Activated naive CD8-positive, alpha-beta T cell treated with anti-CD3 and anti-CD28 coated beads for 36 hours (primary cell): ENCODE measurements around the gene CD248. TPM values are rescaled to one million over a fixed set of nuclear protein-coding genes. Genes with fewer than 3 reads are reported as not detected.
A peak's percentile ranks its signal among the peaks of the same experiment; 100 is the strongest.

Experiments used
- DNase-seq: peaks from one replicate; pipeline ENCODE4 v3.0.0; 2021
- H3K27ac Mint-ChIP-seq: one replicate; pipeline ENCODE4 v1.8.0; 2022; ENCODE audit warnings: mild to moderate bottlenecking, moderate library complexity, mixed read lengths
- H3K27me3 Mint-ChIP-seq: one replicate; pipeline ENCODE4 v1.8.0; 2022; ENCODE audit warnings: mild to moderate bottlenecking, mixed read lengths
- H3K36me3 Mint-ChIP-seq: one replicate; pipeline ENCODE4 v1.8.0; 2021; ENCODE audit warnings: mild to moderate bottlenecking, mixed read lengths
- H3K4me1 Mint-ChIP-seq: one replicate; pipeline ENCODE4 v1.8.0; 2021; ENCODE audit warnings: mixed read lengths
- H3K4me3 Mint-ChIP-seq: one replicate; pipeline ENCODE4 v1.8.0; 2022; ENCODE audit warnings: mild to moderate bottlenecking, moderate library complexity, mixed read lengths
- H3K9me3 Mint-ChIP-seq: one replicate; pipeline ENCODE4 v1.8.0; 2022; ENCODE audit warnings: mixed read lengths
- total RNA-seq, 2 experiments: library from RNA; stranded (reverse); gene quantifications; one replicate each; pipeline ENCODE4 v1.2.3, GENCODE V29; 2021

CD248 gene
- total RNA-seq, 2 experiments from 2014 or later, result 11.0 to 11.9 TPM

GRCh38 chr11:66293777-66294625 is 22.8 kb downstream of the CD248 start:
- Mint-ChIP-seq H3K4me3 (no peak overlapping the region), H3K36me3 (no peaks in the 10 kb centered on the region), H3K27me3 (peaks cover 25% of the 10 kb centered on the region), H3K9me3 (no peaks in the 10 kb centered on the region), H3K27ac (no peak overlapping the region), H3K4me1 (peaks cover 15% of the 10 kb centered on the region)
- no peak for DNase-seq

GRCh38 chr11:66293352-66293751 is 23.5 kb downstream of the CD248 start:
- no peak for DNase-seq
- no peaks in the 10 kb centered on the region for H3K9me3 Mint-ChIP-seq
- H3K36me3 Mint-ChIP-seq, result no peaks in the 10 kb centered on the region
- peaks cover 15% of the 10 kb centered on the region for H3K4me1 Mint-ChIP-seq
- H3K27me3 Mint-ChIP-seq, result peaks cover 25% of the 10 kb centered on the region
- H3K27ac Mint-ChIP-seq, result no peak overlapping the region
- no peak overlapping the region for H3K4me3 Mint-ChIP-seq

GRCh38 chr11:66292543-66293332 is 24.1 kb downstream of the CD248 start:
- Mint-ChIP-seq H3K27me3 (peaks cover 25% of the 10 kb centered on the region), H3K9me3 (no peaks in the 10 kb centered on the region), H3K4me1 (peaks cover 15% of the 10 kb centered on the region), H3K36me3 (no peaks in the 10 kb centered on the region), H3K27ac (no peak overlapping the region), H3K4me3 (peak overlapping the region; percentile 40)
- no peak for DNase-seq

GRCh38 chr11:66291706-66292542 is 24.9 kb downstream of the CD248 start, which contains the start of gene TMEM151A:
TSS of gene TMEM151A (plus strand) at chr11:66291894. CDS start at chr11:66292014, 120 bp downstream.
- no peaks in the 10 kb centered on the region for H3K36me3 Mint-ChIP-seq
- peaks cover 25% of the 10 kb centered on the region for H3K27me3 Mint-ChIP-seq
- no peak within 1 kb of the TSS for H3K27ac Mint-ChIP-seq
- peaks cover 23% of the 10 kb centered on the region for H3K4me1 Mint-ChIP-seq
- H3K4me3 Mint-ChIP-seq, result peak within 1 kb of the TSS; percentile 40
- no peak for DNase-seq
- no peaks in the 10 kb centered on the region for H3K9me3 Mint-ChIP-seq

- Mint-ChIP-seq H3K27me3 (peaks cover 25% of the 10 kb centered on the region), H3K36me3 (no peaks in the 10 kb centered on the region), H3K9me3 (no peaks in the 10 kb centered on the region), H3K4me3 (no peak overlapping the region), H3K4me1 (peaks cover 25% of the 10 kb centered on the region), H3K27ac (no peak overlapping the region)
- DNase-seq, result no peak
These were observed 25.5 kb downstream of the CD248 start for GRCh38 chr11:66291303-66291705.

- Mint-ChIP-seq H3K9me3 (no peaks in the 10 kb centered on the region), H3K27me3 (peaks cover 25% of the 10 kb centered on the region), H3K36me3 (peaks cover under 1% of the 10 kb centered on the region), H3K27ac (no peak overlapping the region), H3K4me1 (peaks cover 25% of the 10 kb centered on the region), H3K4me3 (peak overlapping the region; percentile 90)
- no peak for DNase-seq
These were observed 26.6 kb downstream of the CD248 start for GRCh38 chr11:66290330-66290621.

GRCh38 chr11:66289548-66290329 is 27.1 kb downstream of the CD248 start:
- Mint-ChIP-seq H3K27ac (peak overlapping the region; percentile 86), H3K9me3 (no peaks in the 10 kb centered on the region), H3K4me3 (peak overlapping the region; percentile 90), H3K36me3 (peaks cover 4% of the 10 kb centered on the region), H3K27me3 (peaks cover 25% of the 10 kb centered on the region), H3K4me1 (peaks cover 25% of the 10 kb centered on the region)
- DNase-seq, result peak; percentile 86

- Mint-ChIP-seq H3K27ac (peak within 1 kb of the TSS; percentile 86), H3K4me1 (peaks cover 25% of the 10 kb centered on the region), H3K9me3 (no peaks in the 10 kb centered on the region), H3K36me3 (peaks cover 8% of the 10 kb centered on the region), H3K27me3 (peaks cover 22% of the 10 kb centered on the region), H3K4me3 (peak within 1 kb of the TSS; percentile 90)
- DNase-seq, result peak; percentile 99
These were observed 27.9 kb downstream of the CD248 start, which contains the start of gene YIF1A for GRCh38 chr11:66288671-66289547. TSS of gene YIF1A (minus strand) at chr11:66289143. CDS start at chr11:66288985, 158 bp downstream.

- H3K27ac Mint-ChIP-seq, result peak overlapping the region; percentile 79
- no peak for DNase-seq
- H3K27me3 Mint-ChIP-seq, result peaks cover 16% of the 10 kb centered on the region
- peaks cover 28% of the 10 kb centered on the region for H3K4me1 Mint-ChIP-seq
- H3K36me3 Mint-ChIP-seq, result peaks cover 8% of the 10 kb centered on the region
- H3K4me3 Mint-ChIP-seq, result peak overlapping the region; percentile 90
- no peaks in the 10 kb centered on the region for H3K9me3 Mint-ChIP-seq
These were observed 28.8 kb downstream of the CD248 start for GRCh38 chr11:66287889-66288670.

GRCh38 chr11:66287211-66287888 is 29.5 kb downstream of the CD248 start:
- Mint-ChIP-seq H3K36me3 (peaks cover 8% of the 10 kb centered on the region), H3K27me3 (peaks cover 9% of the 10 kb centered on the region), H3K27ac (no peak overlapping the region), H3K4me3 (peak overlapping the region; percentile 90), H3K4me1 (peaks cover 29% of the 10 kb centered on the region), H3K9me3 (no peaks in the 10 kb centered on the region)
- no peak for DNase-seq

GRCh38 chr11:66286699-66287098 is 30.1 kb downstream of the CD248 start:
- DNase-seq, result no peak
- peaks cover 34% of the 10 kb centered on the region for H3K4me1 Mint-ChIP-seq
- H3K9me3 Mint-ChIP-seq, result no peaks in the 10 kb centered on the region
- H3K27ac Mint-ChIP-seq, result no peak overlapping the region
- H3K27me3 Mint-ChIP-seq, result peaks cover 9% of the 10 kb centered on the region
- peak overlapping the region; percentile 20 for H3K4me3 Mint-ChIP-seq
- peaks cover 8% of the 10 kb centered on the region for H3K36me3 Mint-ChIP-seq

GRCh38 chr11:66285250-66285947 is 31.4 kb downstream of the CD248 start:
- DNase-seq, result no peak
- H3K27ac Mint-ChIP-seq, result no peak overlapping the region
- H3K27me3 Mint-ChIP-seq, result no peaks in the 10 kb centered on the region
- H3K4me3 Mint-ChIP-seq, result no peak overlapping the region
- no peaks in the 10 kb centered on the region for H3K9me3 Mint-ChIP-seq
- peaks cover 8% of the 10 kb centered on the region for H3K36me3 Mint-ChIP-seq
- H3K4me1 Mint-ChIP-seq, result peaks cover 34% of the 10 kb centered on the region
